ENCODE data around the gene NPLOC4.

NPLOC4 gene

GRCh38 chr17:81660441-81660840, 23.5 kb upstream of the NPLOC4 start:
- no peak for DNase-seq

- no peak for DNase-seq
Measured at GRCh38 chr17:81659038-81659437, 22.1 kb upstream of the NPLOC4 start.

- no peak for DNase-seq
Measured at GRCh38 chr17:81656835-81657234, 19.9 kb upstream of the NPLOC4 start.

- DNase-seq: no peak
Measured at GRCh38 chr17:81656118-81656743, 19.3 kb upstream of the NPLOC4 start, which contains the start of gene PDE6G. Gene PDE6G (minus strand): TSS chr17:81656542. CDS start chr17:81653305, 3,237 bp downstream.

GRCh38 chr17:81655378-81656117, 18.6 kb upstream of the NPLOC4 start:
- no peak for DNase-seq

GRCh38 chr17:81652906-81653771, 16.2 kb upstream of the NPLOC4 start:
- DNase-seq: no peak

- no peak for DNase-seq
Measured at GRCh38 chr17:81651692-81652091, 14.8 kb upstream of the NPLOC4 start.

GRCh38 chr17:81650951-81651350, 14.0 kb upstream of the NPLOC4 start:
- DNase-seq: no peak

- DNase-seq: no peak
Measured at GRCh38 chr17:81648707-81649085, 11.8 kb upstream of the NPLOC4 start.

GRCh38 chr17:81648013-81648706, 11.2 kb upstream of the NPLOC4 start:
- no peak for DNase-seq

- no peak for DNase-seq
Measured at GRCh38 chr17:81647640-81648012, 10.7 kb upstream of the NPLOC4 start.

GRCh38 chr17:81646869-81647600, 10.1 kb upstream of the NPLOC4 start:
- DNase-seq: no peak

- DNase-seq: no peak
Measured at GRCh38 chr17:81644976-81645952, 8.4 kb upstream of the NPLOC4 start.

- DNase-seq: no peak
Measured at GRCh38 chr17:81644496-81644895, 7.6 kb upstream of the NPLOC4 start.

- no peak for DNase-seq
Measured at GRCh38 chr17:81641825-81642489, 5.0 kb upstream of the NPLOC4 start.

- DNase-seq: no peak
Measured at GRCh38 chr17:81640011-81640410, 3.1 kb upstream of the NPLOC4 start.

GRCh38 chr17:81638683-81639082, 1.8 kb upstream of the NPLOC4 start:
- no peak for DNase-seq

- no peak for DNase-seq
Measured at GRCh38 chr17:81635973-81636504, 873 bp downstream of the NPLOC4 start.

GRCh38 chr17:81635431-81635830, 1.5 kb downstream of the NPLOC4 start:
- no peak for DNase-seq

GRCh38 chr17:81631482-81631881, 5.4 kb downstream of the NPLOC4 start:
- DNase-seq: no peak

All from NCI-H510A (cell line).